Heart left ventricle (tissue), 16 donors: ENCODE measurements around the gene ZNRF4. TPM values are rescaled to one million over a fixed set of nuclear protein-coding genes. Genes with fewer than 3 reads are reported as not detected.
"Not testable (repeated sequence)": the region's sequence is repeated elsewhere in the genome, so short reads cannot be mapped to it uniquely, and the experiment has no call there.

Source experiments
- ATAC-seq, 4 donors: fragments of 200-7000 bp; cut with Tn5 transposase; one replicate each; pipeline ENCODE4 v1.9.1; 2020 to 2022; ENCODE audit warnings: moderate library complexity in 4 of 4, mild to moderate bottlenecking in 3 of 4, moderate number of reproducible peaks in 1 of 4
- DNase-seq, 5 donors: peaks; one replicate each; pipeline ENCODE4 v3.0.0-alpha.2; 2020
- H3K27ac ChIP-seq, 12 donors: fragments of 200-600 bp; sonication (generic) in 4 of 12; one replicate each; pipeline versions ENCODE4 v1.5.0 to v1.8.0; 2016 to 2022; ENCODE audit warnings: mild to moderate bottlenecking in 2 of 12
- H3K27me3 ChIP-seq, 9 donors: fragments of 200-600 bp; sonication (generic) in 2 of 9; one replicate each; pipeline versions ENCODE4 v1.5.1 to v1.8.0; 2016 to 2022; ENCODE audit warnings: mild to moderate bottlenecking in 3 of 9
- H3K36me3 ChIP-seq, 9 donors: fragments of 200-600 bp; sonication (generic) in 2 of 9; one replicate each; pipeline versions ENCODE4 v1.5.0 to v1.8.0; 2018 to 2022; ENCODE audit warnings: mild to moderate bottlenecking in 2 of 9
- H3K4me1 ChIP-seq, 12 donors: fragments of 200-600 bp; sonication (generic) in 4 of 12; one replicate each; pipeline versions ENCODE4 v1.5.0 to v1.8.0; 2016 to 2022; ENCODE audit warnings: mild to moderate bottlenecking in 3 of 12
- H3K4me3 ChIP-seq, 12 donors: fragments of 200-600 bp; sonication (generic) in 4 of 12; one replicate each; pipeline versions ENCODE4 v1.5.0 to v1.8.0; 2017 to 2022; ENCODE audit warnings: mild to moderate bottlenecking in 9 of 12, moderate library complexity in 4 of 12
- H3K9me3 ChIP-seq, 12 donors: fragments of 200-600 bp; sonication (generic) in 4 of 12; one replicate each; pipeline versions ENCODE4 v1.5.0 to v1.8.0; 2016 to 2022; ENCODE audit warnings: mild to moderate bottlenecking in 1 of 12
- CTCF ChIP-seq, 12 donors: fragments of 200-600 bp; sonication (generic) in 4 of 12; IDR thresholded peaks; one replicate each; pipeline versions ENCODE4 v1.5.0 to v1.8.0; 2018 to 2022; ENCODE audit warnings: antibody characterized with exemption in 12 of 12, mild to moderate bottlenecking in 5 of 12
- POLR2A ChIP-seq, 2 donors: fragments of 450-650 bp; IDR thresholded peaks; one replicate each; pipeline ENCODE4 v1.6.1; 2017; ENCODE audit warnings: antibody characterized with exemption in 2 of 2, mild to moderate bottlenecking in 2 of 2, moderate library complexity in 2 of 2
- WGBS, 4 donors: extraction: QIAGEN DNeasy Blood & Tissue Kit in 2 of 4; methylation state at CpG; one replicate each; pipeline versions ENCODE4 v1.1.5 to v1.1.7; 2013 to 2018; 5-methylcytosine and 5-hydroxymethylcytosine counted together
- intact Hi-C, 10 donors: fragments of 100-400 bp; cut with DNase I; formaldehyde crosslinking; loops; one replicate each; pipeline versions ENCODE4 v1.11.1 to v1.14.2; 2022
- polyA plus RNA-seq, 2 donors: library from polyadenylated mRNA; stranded (reverse); fragments of 200-250 nt; gene quantifications; one replicate each; pipeline ENCODE4 v1.2.3, GENCODE V29; 2013
- total RNA-seq, 9 donors: library from RNA; depleted of rRNA in 2 of 9; stranded (reverse); fragments of >200 nt in 2 of 9; fragmentation: NEBNext Ultra II Directional in 3 of 9; extraction: Animal tissue kit (Norgen Biotek cat#: 25700) in 3 of 9; gene quantifications; one replicate each; pipeline versions ENCODE4 v1.1.0 to v1.2.4, GENCODE V29; 2016 to 2023
- donor health status: ischemic (EF 13 %, LVEDD 7.1; RV severe dilation, severe dysfunction).
- donor health status: healthy with polysubstance abuse.
- donor health status: DM: no; HTN: yes; CAD: no.
- donor health status: DM: no; HTN: no; CAD: no.
- donor health status: ischemic (EF 25% LVEDD 6.9; RV normal size, moderate dysfunction).
- donor health status: ischemic (EF 25% LVEDD 5.7; RV mildly dilated, moderate dysfunction).
- donor health status: healthy.
- donor health status: DM: yes; HTN: yes; CAD: no.
- donor health status: ischemic (EF 35%, LVEDD 5.7; RV mildly dilated, moderate dysfunction).
- donor health status: nonischemic (EF 11% LVEDD 7.7; RV severe dilation, severe dysfunction).
- donor health status: DM: yes; HTN: yes; CAD: no.
- donor health status: PGD.
- donor health status: ischemic (EF 29% LVEDD 5.4; RV normal size, mild dysfunction).
- donor health status: nonischemic (EF 23%, LVEDD 6.1; RV moderate dilation, normal function).

Gene ZNRF4
- total and polyA plus RNA-seq, 11 donors: not detected

DNA sequence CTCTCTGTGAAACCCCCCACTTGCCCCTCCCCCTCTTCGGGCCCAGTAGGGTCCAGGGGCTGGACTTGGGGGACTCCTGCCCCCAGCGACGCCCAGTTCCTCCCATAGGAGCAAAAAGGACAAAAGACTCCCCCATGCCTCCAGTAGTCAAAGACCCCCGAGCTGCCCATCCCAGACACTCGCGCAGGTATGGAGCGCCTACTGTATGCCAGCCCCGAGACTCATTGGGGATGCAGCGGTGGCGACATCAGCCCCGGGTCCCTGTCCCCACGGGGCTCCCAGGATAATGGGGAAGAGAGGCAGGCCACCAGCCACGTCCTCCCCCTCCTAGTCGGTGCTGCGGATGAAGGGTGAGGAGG, 18.3 kb upstream of the ZNRF4 start:
- no peak overlapping the region for H3K27ac ChIP-seq
- no peak for ATAC-seq
- TF ChIP-seq POLR2A (IDR thresholded peaks at IDR 0.05): no peak
- TF ChIP-seq CTCF (IDR thresholded peaks at IDR 0.05): no peak
- DNase-seq: peak in 1 of 5 donors; percentile 40
- no peaks in the 10 kb centered on the region for H3K9me3 ChIP-seq
- WGBS, 4 donors: 2 to 3% (median 3%) methylated on average over 13 to 15 of the region's 15 CpGs
- H3K4me3 ChIP-seq: no peak overlapping the region
- peaks cover 0 to 43% (median 17%) of the 10 kb centered on the region in 9 donors for H3K27me3 ChIP-seq
- intact Hi-C loops: no loop called here
- no peaks in the 10 kb centered on the region for H3K4me1 ChIP-seq
- H3K36me3 ChIP-seq: no peaks in the 10 kb centered on the region

DNA sequence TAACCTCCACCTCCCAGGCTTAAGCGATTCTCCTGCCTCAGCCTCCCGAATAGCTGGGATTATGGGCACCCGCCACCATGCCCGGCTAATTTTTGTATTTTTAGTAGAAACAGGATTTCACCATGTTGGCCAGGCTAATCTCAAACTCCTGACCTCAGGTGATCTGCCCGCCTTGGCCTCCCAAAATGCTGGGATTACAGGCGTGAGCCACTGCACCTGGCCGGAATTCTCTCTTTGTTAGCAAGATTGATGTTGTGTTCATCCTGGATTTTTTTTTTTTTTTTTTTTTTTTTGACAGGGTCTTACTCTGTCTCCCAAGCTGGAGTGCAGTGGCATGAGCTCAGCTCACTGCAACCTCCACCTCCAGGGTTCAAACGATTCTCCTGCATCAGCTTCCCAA, 16.5 kb upstream of the ZNRF4 start:
- peaks cover 0 to 43% (median 17%) of the 10 kb centered on the region in 9 donors for H3K27me3 ChIP-seq
- DNase-seq, H3K4me1 ChIP-seq, H3K27ac ChIP-seq, intact Hi-C loops, H3K4me3 ChIP-seq, H3K36me3 ChIP-seq, ATAC-seq, H3K9me3 ChIP-seq: not testable (repeated sequence)
- 86 to 93% (median 88%) methylated on average over 8 of the region's 8 CpGs for WGBS, 4 donors

DNA sequence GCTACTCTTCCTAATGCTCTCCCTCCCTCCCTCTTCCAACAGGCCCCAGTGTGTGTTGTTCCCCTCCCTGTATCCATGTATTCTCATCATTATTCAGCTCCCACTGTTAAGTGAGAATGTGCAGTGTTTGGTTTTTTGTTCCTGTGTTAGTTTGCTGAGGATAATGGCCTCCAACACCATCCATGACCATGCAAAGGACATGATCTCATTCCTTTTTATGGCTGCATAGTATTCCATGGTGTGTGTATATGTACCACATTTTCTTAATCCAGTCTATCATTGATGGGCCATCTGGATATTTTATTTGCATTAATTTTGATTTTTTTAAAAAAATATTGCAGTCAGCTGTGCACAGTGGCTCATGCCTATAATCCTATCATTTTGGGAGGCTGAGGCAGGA, 15.8 kb upstream of the ZNRF4 start:
- TF ChIP-seq POLR2A (IDR thresholded peaks at IDR 0.05) (no peak), CTCF (IDR thresholded peaks at IDR 0.05) (no peak)
- Histone ChIP-seq H3K36me3 (no peaks in the 10 kb centered on the region), H3K4me1 (no peaks in the 10 kb centered on the region), H3K27me3 (peaks cover 0 to 50% (median 17%) of the 10 kb centered on the region in 9 donors), H3K9me3 (no peaks in the 10 kb centered on the region), H3K4me3 (no peak overlapping the region), H3K27ac (no peak overlapping the region)
- DNase-seq: no peak
- ATAC-seq: no peak
- intact Hi-C loops: no loop called here

DNA sequence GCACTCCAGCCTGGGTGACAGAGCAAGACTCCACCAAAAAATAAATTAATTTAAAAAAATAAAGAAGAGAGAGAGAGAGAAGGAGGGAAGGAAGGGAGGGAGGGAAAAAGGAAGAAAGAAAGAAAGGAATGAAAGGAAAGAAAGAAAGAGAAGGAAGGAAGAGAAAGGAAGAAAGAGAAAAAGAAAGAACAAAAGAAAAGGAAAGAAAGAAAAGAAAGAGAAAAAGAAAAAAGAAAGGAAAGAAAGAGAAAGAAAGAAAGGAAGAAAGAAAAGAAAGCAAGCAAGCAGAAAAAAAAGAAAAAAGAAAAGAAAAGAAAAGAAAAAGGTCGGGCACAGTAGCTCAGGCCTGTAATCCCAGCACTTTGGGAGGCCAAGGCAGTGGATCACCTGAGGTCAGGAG, 14.9 kb upstream of the ZNRF4 start:
- WGBS, 4 donors: 39 to 85% (median 63%) methylated on average over 1 of the region's 1 CpG
- no peak overlapping the region for H3K4me3 ChIP-seq

More for the DNA sequence above, 14.9 kb upstream of the ZNRF4 start:
- H3K36me3 ChIP-seq: no peaks in the 10 kb centered on the region
- peaks cover 0 to 52% (median 17%) of the 10 kb centered on the region in 9 donors for H3K27me3 ChIP-seq
- no peaks in the 10 kb centered on the region for H3K9me3 ChIP-seq
- H3K27ac ChIP-seq: no peak overlapping the region
- no peak for DNase-seq
- no peaks in the 10 kb centered on the region for H3K4me1 ChIP-seq
- no peak for ATAC-seq
- intact Hi-C loops: no loop called here
- TF ChIP-seq CTCF (IDR thresholded peaks at IDR 0.05) (no peak), POLR2A (IDR thresholded peaks at IDR 0.05) (no peak)
